22Rv1 (cell line): ENCODE measurements around the gene CBFA2T2.
"Not testable (repeated sequence)": the region's sequence is repeated elsewhere in the genome, so short reads cannot be mapped to it uniquely, and the experiment has no call there.

Source experiments
- ZFX ChIP-seq: fragments of 450-650 bp; IDR thresholded peaks from 2 replicates; pipeline ENCODE4 v1.6.1; 2017; ENCODE audit warnings: antibody characterized with exemption, borderline replicate concordance
- TF ChIP-seq, protein P1 (sequence below): fragments of 450-650 bp; IDR thresholded peaks from 2 replicates; pipeline ENCODE4 v1.5.1; 2017; ENCODE audit warnings: mild to moderate bottlenecking

DNA sequence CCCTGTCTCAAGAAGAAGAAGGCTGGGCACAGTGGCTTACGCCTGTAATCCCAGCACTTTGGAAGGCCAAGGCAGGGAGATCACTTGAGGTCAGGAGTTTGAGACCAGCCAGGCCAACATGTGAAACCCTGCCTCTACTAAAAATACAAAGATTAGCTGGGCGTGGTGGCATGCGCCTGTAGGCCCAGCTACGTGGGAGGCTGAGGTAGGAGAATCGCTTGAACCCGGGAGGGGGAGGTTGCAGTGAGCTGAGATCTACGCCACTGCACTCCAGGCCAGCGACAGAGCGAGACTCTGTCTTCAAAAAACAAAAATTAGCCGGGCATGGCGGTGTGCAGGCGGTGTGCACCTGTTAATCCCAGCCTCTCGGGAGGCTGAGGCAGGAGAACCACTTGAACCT is 22.0 kb downstream of the CBFA2T2 start:
- TF ChIP-seq, protein P1, sequence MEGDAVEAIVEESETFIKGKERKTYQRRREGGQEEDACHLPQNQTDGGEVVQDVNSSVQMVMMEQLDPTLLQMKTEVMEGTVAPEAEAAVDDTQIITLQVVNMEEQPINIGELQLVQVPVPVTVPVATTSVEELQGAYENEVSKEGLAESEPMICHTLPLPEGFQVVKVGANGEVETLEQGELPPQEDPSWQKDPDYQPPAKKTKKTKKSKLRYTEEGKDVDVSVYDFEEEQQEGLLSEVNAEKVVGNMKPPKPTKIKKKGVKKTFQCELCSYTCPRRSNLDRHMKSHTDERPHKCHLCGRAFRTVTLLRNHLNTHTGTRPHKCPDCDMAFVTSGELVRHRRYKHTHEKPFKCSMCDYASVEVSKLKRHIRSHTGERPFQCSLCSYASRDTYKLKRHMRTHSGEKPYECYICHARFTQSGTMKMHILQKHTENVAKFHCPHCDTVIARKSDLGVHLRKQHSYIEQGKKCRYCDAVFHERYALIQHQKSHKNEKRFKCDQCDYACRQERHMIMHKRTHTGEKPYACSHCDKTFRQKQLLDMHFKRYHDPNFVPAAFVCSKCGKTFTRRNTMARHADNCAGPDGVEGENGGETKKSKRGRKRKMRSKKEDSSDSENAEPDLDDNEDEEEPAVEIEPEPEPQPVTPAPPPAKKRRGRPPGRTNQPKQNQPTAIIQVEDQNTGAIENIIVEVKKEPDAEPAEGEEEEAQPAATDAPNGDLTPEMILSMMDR: not testable (repeated sequence)
- not testable (repeated sequence) for TF ChIP-seq ZFX
